OCI-LY1 (cell line): ENCODE results near the gene LRRC66.

Experiments used
- H2AFZ ChIP-seq: fragments of 200-600 bp; sonication (generic), shearing (Covaris generic); 2 replicates; pipeline ENCODE4 v1.6.0; 2014; ENCODE audit warnings: antibody characterized with exemption, mild to moderate bottlenecking, low read length
- H3F3A ChIP-seq: fragments of 200-600 bp; sonication (generic), shearing (Covaris generic); 2 replicates; pipeline ENCODE4 v1.6.0; 2014; ENCODE audit warnings: mild to moderate bottlenecking, antibody characterized with exemption, low read length, moderate library complexity; ENCODE audit not compliant: insufficient read depth
- H3K27ac ChIP-seq: fragments of 200-600 bp; sonication (generic); 2 replicates; pipeline ENCODE4 v1.5.1; 2014; ENCODE audit warnings: low read length, mixed run types, mild to moderate bottlenecking, low read depth; ENCODE audit not compliant: poor library complexity, severe bottlenecking
- H3K27me3 ChIP-seq: fragments of 200-600 bp; sonication (generic); 2 replicates; pipeline ENCODE4 v1.6.0; 2014; ENCODE audit warnings: antibody characterized with exemption, mild to moderate bottlenecking, low read length, moderate library complexity; ENCODE audit not compliant: insufficient read depth
- H3K36me3 ChIP-seq: fragments of 200-600 bp; sonication (generic); 2 replicates; pipeline ENCODE4 v1.6.1; 2014; ENCODE audit warnings: mild to moderate bottlenecking, antibody characterized with exemption, low read length, moderate library complexity, mixed read lengths; ENCODE audit not compliant: insufficient read depth
- H3K4me1 ChIP-seq: fragments of 200-600 bp; sonication (generic); 2 replicates; pipeline ENCODE4 v1.5.1; 2014; ENCODE audit warnings: mild to moderate bottlenecking, low read length, moderate library complexity; ENCODE audit not compliant: insufficient read depth, severe bottlenecking
- H3K4me2 ChIP-seq: fragments of 200-600 bp; sonication (generic), shearing (Covaris generic); 2 replicates; pipeline ENCODE4 v1.6.1; 2014; ENCODE audit warnings: low read length
- H3K4me3 ChIP-seq: fragments of 200-600 bp; sonication (generic); 2 replicates; pipeline ENCODE4 v1.5.1; 2014; ENCODE audit warnings: low read length, low read depth, mild to moderate bottlenecking, mixed read lengths; ENCODE audit not compliant: poor library complexity, severe bottlenecking
- H3K79me2 ChIP-seq: fragments of 200-600 bp; shearing (Covaris generic); 2 replicates; pipeline ENCODE4 v1.6.1; 2016; ENCODE audit warnings: mixed run types, low read length, mixed read lengths; ENCODE audit not compliant: insufficient read depth
- H3K9ac ChIP-seq: fragments of 200-600 bp; sonication (generic), shearing (Covaris generic); 2 replicates; pipeline ENCODE4 v1.6.1; 2014; ENCODE audit warnings: mild to moderate bottlenecking, low read length, mixed read lengths
- H3K9me2 ChIP-seq: fragments of 200-600 bp; sonication (generic), shearing (Covaris generic); 2 replicates; pipeline ENCODE4 v1.6.1; 2014; ENCODE audit warnings: low read depth, mild to moderate bottlenecking, low read length, mixed read lengths
- H3K9me3 ChIP-seq: fragments of 200-600 bp; shearing (Covaris generic); 2 replicates; pipeline ENCODE4 v1.6.1; 2014; ENCODE audit warnings: low read length, mixed read lengths
- H4K20me1 ChIP-seq: fragments of 200-600 bp; sonication (generic), shearing (Covaris generic); 2 replicates; pipeline ENCODE4 v1.6.0; 2016; ENCODE audit warnings: mild to moderate bottlenecking, low read length; ENCODE audit not compliant: insufficient read depth
- CTCF ChIP-seq: fragments of 200-600 bp; sonication (generic), shearing (Covaris generic); IDR thresholded peaks from 2 replicates; pipeline ENCODE4 v1.5.1; 2017; ENCODE audit warnings: mild to moderate bottlenecking, antibody characterized with exemption, low read length, moderate library complexity, mixed read lengths
- EZH2 ChIP-seq: fragments of 200-600 bp; sonication (generic), shearing (Covaris generic); IDR thresholded peaks from 2 replicates; pipeline ENCODE4 v1.8.0; 2017; ENCODE audit warnings: borderline replicate concordance, mixed run types, mild to moderate bottlenecking, antibody characterized with exemption, low read length, moderate library complexity, mixed read lengths

Gene LRRC66

DNA sequence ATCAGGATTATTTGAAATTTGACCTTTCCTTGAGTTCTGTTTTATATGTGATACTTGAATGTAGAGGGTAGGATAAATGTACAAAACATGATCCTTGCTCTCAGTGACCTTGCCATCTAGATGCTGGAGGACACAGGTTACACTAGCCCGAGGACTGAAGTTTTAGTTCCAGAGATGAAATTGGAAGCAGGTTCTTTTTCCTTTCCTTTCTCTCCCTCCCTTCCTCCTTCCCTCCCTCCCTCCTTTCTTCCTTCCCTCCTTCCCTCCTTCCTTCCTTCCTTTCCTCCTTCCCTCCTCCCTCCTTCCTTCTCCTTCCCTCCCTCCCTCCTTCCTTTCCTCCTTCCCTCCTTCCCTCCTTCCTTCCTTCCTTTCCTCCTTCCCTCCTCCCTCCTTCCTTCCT, 54.3 kb downstream of the LRRC66 start:
- no peak for TF ChIP-seq CTCF
- no peak for TF ChIP-seq EZH2
- no peaks in the 10 kb centered on the region for H3K9me3 ChIP-seq
- H2AFZ ChIP-seq: no peak overlapping the region
- no peaks in the 10 kb centered on the region for H3F3A ChIP-seq
- H3K79me2 ChIP-seq: no peaks in the 10 kb centered on the region
- no peak overlapping the region for H3K27ac ChIP-seq
- H3K27me3 ChIP-seq: no peaks in the 10 kb centered on the region
- H4K20me1 ChIP-seq: no peaks in the 10 kb centered on the region
- H3K4me1 ChIP-seq: no peaks in the 10 kb centered on the region
- H3K36me3 ChIP-seq: no peaks in the 10 kb centered on the region
- H3K9me2 ChIP-seq: no peaks in the 10 kb centered on the region
- H3K4me2 ChIP-seq: no peak overlapping the region
- no peak overlapping the region for H3K4me3 ChIP-seq
- no peak overlapping the region for H3K9ac ChIP-seq

DNA sequence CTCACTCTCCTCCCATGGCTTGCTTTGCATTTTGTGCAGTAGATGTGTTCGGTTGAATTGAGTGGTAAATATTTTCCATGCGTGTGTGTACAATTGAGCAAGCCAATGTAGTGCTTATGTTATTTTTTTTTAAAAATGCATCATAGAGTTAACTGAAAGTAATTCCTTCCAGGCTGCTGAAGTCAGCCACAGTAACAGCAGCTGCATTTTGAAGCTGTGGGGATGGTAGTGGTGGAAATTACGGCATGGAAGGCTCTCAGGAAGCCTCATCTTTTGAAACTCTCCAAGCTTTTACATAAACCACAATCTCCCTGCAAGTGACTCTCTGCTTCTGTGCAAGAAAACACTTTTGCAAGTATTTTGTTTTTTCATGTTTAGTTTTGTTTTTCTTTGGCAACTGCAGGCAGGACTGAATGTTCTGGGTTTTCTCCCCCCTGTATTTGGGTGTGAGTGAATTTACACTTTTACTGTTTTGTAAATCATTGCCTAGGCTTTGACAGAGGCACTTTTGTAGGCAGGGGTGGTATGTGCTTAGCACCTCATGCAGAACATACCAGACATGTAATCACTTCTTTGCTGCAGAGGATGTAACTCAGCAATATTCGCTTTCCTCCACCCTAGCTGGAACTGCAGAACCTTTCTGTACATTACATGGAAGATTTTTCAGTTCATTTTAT, 56.2 kb downstream of the LRRC66 start:
- Histone ChIP-seq H3K9me2 (no peaks in the 10 kb centered on the region), H3K27ac (no peak overlapping the region), H3K4me2 (no peak overlapping the region), H4K20me1 (no peaks in the 10 kb centered on the region), H3K4me1 (no peaks in the 10 kb centered on the region), H3K36me3 (no peaks in the 10 kb centered on the region), H3K4me3 (no peak overlapping the region), H3K27me3 (no peaks in the 10 kb centered on the region), H3K9ac (no peak overlapping the region), H3K9me3 (no peaks in the 10 kb centered on the region), H2AFZ (no peak overlapping the region), H3F3A (no peaks in the 10 kb centered on the region), H3K79me2 (no peaks in the 10 kb centered on the region)
- TF ChIP-seq EZH2 (no peak), CTCF (no peak)

DNA sequence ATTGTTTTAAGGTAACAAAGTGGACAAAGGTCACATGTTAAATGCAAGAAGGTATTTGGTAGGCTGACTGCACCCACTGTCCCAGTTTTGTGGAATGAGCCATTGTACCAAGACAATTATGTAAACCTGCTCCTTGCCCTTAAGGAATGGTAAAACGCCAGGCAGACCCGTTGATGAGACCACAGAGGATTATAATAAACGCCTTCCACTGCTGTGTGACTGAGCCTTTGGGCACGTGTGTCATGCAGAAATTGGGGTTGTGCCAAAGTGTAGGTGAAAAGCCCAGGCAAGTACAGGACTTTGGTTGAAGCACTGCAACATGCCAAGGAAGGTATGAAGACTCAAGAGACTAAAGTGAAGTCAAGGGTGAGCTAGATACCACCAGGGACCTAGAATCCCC, 59.7 kb downstream of the LRRC66 start:
- Histone ChIP-seq H3K4me1 (no peaks in the 10 kb centered on the region), H3K27ac (no peak overlapping the region), H3K4me3 (no peak overlapping the region), H3K36me3 (no peaks in the 10 kb centered on the region), H3K9ac (no peak overlapping the region), H3K27me3 (no peaks in the 10 kb centered on the region), H3K9me2 (no peaks in the 10 kb centered on the region), H3K79me2 (no peaks in the 10 kb centered on the region), H4K20me1 (no peaks in the 10 kb centered on the region), H2AFZ (no peak overlapping the region), H3K4me2 (no peak overlapping the region), H3F3A (no peaks in the 10 kb centered on the region), H3K9me3 (no peaks in the 10 kb centered on the region)
- TF ChIP-seq EZH2: no peak
- no peak for TF ChIP-seq CTCF
